HCT116 (cell line): Measurements from ENCODE around the gene RABGGTA. TPM values are rescaled to one million over a fixed set of nuclear protein-coding genes. Genes with fewer than 3 reads are reported as not detected.

ENCODE experiments used
- ATAC-seq: fragments of 200-7000 bp; cut with Tn5 transposase; 2 replicates; pipeline ENCODE4 v1.9.1; 2020; ENCODE audit warnings: mild to moderate bottlenecking, moderate library complexity
- BruUV-seq: library from RNA; stranded (reverse); fragments of 400-500 nt; replicated peaks from 2 replicates; lab custom pipeline; 2021; lab: Mats Ljungman, UMichigan
- CTCF ChIA-PET: fragments of 300-600 bp; sonication (Branson Sonifier 250); formaldehyde crosslinking; loops from one replicate; lab custom pipeline; 2021; ENCODE audit warnings: antibody characterized with exemption; lab: Charles Lee
- POLR2A ChIA-PET: fragments of 300-600, 350-600 bp; sonication (Branson Sonifier 250); formaldehyde crosslinking; loops from one replicate; lab custom pipeline; 2021; ENCODE audit warnings: antibody characterized with exemption; lab: Charles Lee
- RAD21 ChIA-PET, 2 experiments: fragments of 300-600 bp; sonication (Branson Sonifier 250); formaldehyde crosslinking; loops; one replicate each; lab custom pipeline; 2023; ENCODE audit warnings: low total read pairs in 2 of 2; ENCODE audit not compliant: uncharacterized antibody in 2 of 2, unreplicated experiment in 2 of 2, low non-redundant PET in 1 of 2; lab: Charles Lee
- DNase-seq: peaks from one replicate; pipeline ENCODE4 v3.0.0-alpha.2; 2010; ENCODE audit warnings: low read depth, low spot score
- H2AFZ ChIP-seq: fragments of 200-600 bp; shearing (Covaris generic), sonication (generic); 2 replicates; pipeline ENCODE4 v1.6.1; 2017; ENCODE audit warnings: low read depth, mixed run types, mixed read lengths, antibody characterized with exemption, low read length; ENCODE audit not compliant: poor library complexity, severe bottlenecking
- H3K27ac ChIP-seq: 2 replicates; pipeline ENCODE4 v1.5.1; 2012; ENCODE audit warnings: low read depth, low read length
- H3K27me3 ChIP-seq: fragments of 200-600 bp; sonication (generic); 2 replicates; pipeline ENCODE4 v1.6.1; 2016; ENCODE audit warnings: mixed run types, low read length, mixed read lengths; ENCODE audit not compliant: insufficient read depth
- H3K36me3 ChIP-seq, 2 experiments: fragments of 200-500 bp in 1 of 2; fragments of 200-600 bp in 1 of 2; sonication (Bioruptor generic) in 1 of 2; sonication (generic) in 1 of 2; 2 replicates each; pipeline versions ENCODE4 v1.5.1 to v1.6.1; 2014 to 2016; ENCODE audit warnings: low read length in 2 of 2, inconsistent platforms in 1 of 2, mixed read lengths in 1 of 2, mixed run types in 1 of 2; ENCODE audit not compliant: insufficient read depth in 2 of 2, control insufficient read depth in 1 of 2
- H3K4me1 ChIP-seq, 2 experiments: fragments of 200-600 bp in 1 of 2; sonication (generic) in 1 of 2; 2 replicates each; pipeline versions ENCODE4 v1.5.1 to v1.6.1; 2012 to 2017; ENCODE audit warnings: low read length in 2 of 2, inconsistent platforms in 1 of 2, mild to moderate bottlenecking in 1 of 2, mixed read lengths in 1 of 2, mixed run types in 1 of 2, moderate library complexity in 1 of 2; ENCODE audit not compliant: insufficient read depth in 2 of 2, control insufficient read depth in 1 of 2
- H3K4me2 ChIP-seq: fragments of 200-600 bp; sonication (generic); 2 replicates; pipeline ENCODE4 v1.6.1; 2017; ENCODE audit warnings: mixed run types, low read length, mixed read lengths
- H3K4me3 ChIP-seq, 2 experiments: fragments of 200-600 bp in 1 of 2; sonication (generic) in 1 of 2; replicated peaks in 1 of 2; 2 replicates each; pipeline ENCODE4 v1.5.1; 2011 to 2016; ENCODE audit warnings: low read length in 2 of 2, control low read depth in 1 of 2, low read depth in 1 of 2, mild to moderate bottlenecking in 1 of 2, mixed read lengths in 1 of 2, mixed run types in 1 of 2
- H3K79me2 ChIP-seq: fragments of 200-600 bp; sonication (generic); 2 replicates; pipeline ENCODE4 v1.6.1; 2017; ENCODE audit warnings: mild to moderate bottlenecking, mixed run types, low read length, moderate library complexity, mixed read lengths; ENCODE audit not compliant: insufficient read depth
- H3K9ac ChIP-seq: fragments of 200-600 bp; sonication (generic); 2 replicates; pipeline ENCODE4 v1.6.1; 2016; ENCODE audit warnings: low read length, mixed read lengths
- H3K9me2 ChIP-seq: fragments of 200-600 bp; sonication (generic), shearing (Covaris generic); 2 replicates; pipeline ENCODE4 v1.6.1; 2017; ENCODE audit warnings: mixed run types, mild to moderate bottlenecking, moderate library complexity; ENCODE audit not compliant: insufficient read depth
- H3K9me3 ChIP-seq, 2 experiments: fragments of 200-500 bp in 1 of 2; fragments of 200-600 bp in 1 of 2; sonication (Bioruptor generic) in 1 of 2; sonication (generic) in 1 of 2; 2 replicates each; pipeline ENCODE4 v1.6.1; 2014 to 2017; ENCODE audit warnings: low read length in 2 of 2, mixed read lengths in 2 of 2, inconsistent platforms in 1 of 2, low read depth in 1 of 2, mild to moderate bottlenecking in 1 of 2, mixed run types in 1 of 2, moderate library complexity in 1 of 2; ENCODE audit not compliant: control insufficient read depth in 1 of 2, insufficient read depth in 1 of 2
- H4K20me1 ChIP-seq: fragments of 200-600 bp; sonication (generic), shearing (Covaris generic); 2 replicates; pipeline ENCODE4 v1.6.1; 2017; ENCODE audit warnings: mixed run types, mild to moderate bottlenecking, moderate library complexity; ENCODE audit not compliant: insufficient read depth
- CBX3 ChIP-seq: IDR thresholded peaks from 2 replicates; pipeline ENCODE4 v1.6.1; 2012; ENCODE audit warnings: low read depth
- ELF1 ChIP-seq: IDR thresholded peaks from 2 replicates; pipeline ENCODE4 v1.6.1; 2012; ENCODE audit warnings: low read depth, borderline replicate concordance
- EZH2 ChIP-seq: fragments of 200-600 bp; sonication (generic); IDR thresholded peaks from 2 replicates; pipeline ENCODE4 v1.6.1; 2017; ENCODE audit warnings: antibody characterized with exemption, mixed run types
- EZH2phosphoT487 ChIP-seq: fragments of 200-600 bp; IDR thresholded peaks from 2 replicates; pipeline ENCODE4 v1.6.1; 2018; ENCODE audit warnings: antibody characterized with exemption, borderline replicate concordance
- POLR2AphosphoS5 ChIP-seq: IDR thresholded peaks from 2 replicates; pipeline ENCODE4 v1.6.1; 2011; ENCODE audit warnings: mild to moderate bottlenecking, low read depth, low read length, moderate library complexity
- SIN3A ChIP-seq: IDR thresholded peaks from 2 replicates; pipeline ENCODE4 v1.6.1; 2012; ENCODE audit warnings: low read depth
- SRF ChIP-seq: IDR thresholded peaks from 2 replicates; pipeline ENCODE4 v1.6.1; 2012; ENCODE audit warnings: low read depth
- TCF7L2 ChIP-seq: IDR thresholded peaks from 2 replicates; pipeline ENCODE4 v1.7.0; 2011; ENCODE audit warnings: borderline replicate concordance, inconsistent platforms; ENCODE audit not compliant: insufficient read depth, insufficient read length; ENCODE audit errors: extremely low read depth
- ZFX ChIP-seq: fragments of 450-650 bp; IDR thresholded peaks from 2 replicates; pipeline ENCODE4 v1.6.1; 2017
- ZNF274 ChIP-seq: fragments of 200-500 bp; sonication (Bioruptor generic); IDR thresholded peaks from 2 replicates; pipeline ENCODE4 v1.6.1; 2014; ENCODE audit warnings: mild to moderate bottlenecking, low read depth, low read length, inconsistent platforms
- intact Hi-C: fragments of 100-400 bp; cut with micrococcal nuclease; formaldehyde crosslinking; loops from 2 replicates; pipeline ENCODE4 v1.10.0; 2022
- total RNA-seq: library from RNA; stranded (reverse); gene quantifications from one replicate; pipeline ENCODE4 v1.2.1, GENCODE V29; 2021; ENCODE audit not compliant: unreplicated experiment
- TF ChIP-seq, protein P1 (sequence below): IDR thresholded peaks from 2 replicates; pipeline ENCODE4 v1.6.1; 2012; ENCODE audit warnings: low read depth
- TF ChIP-seq, protein P2 (sequence below): IDR thresholded peaks from 2 replicates; pipeline ENCODE4 v1.6.1; 2012
- TF ChIP-seq, protein P3 (sequence below): IDR thresholded peaks from 2 replicates; pipeline ENCODE4 v1.6.1; 2012
- TF ChIP-seq, protein P4 (sequence below): IDR thresholded peaks from 2 replicates; pipeline ENCODE4 v1.6.1; 2011; ENCODE audit warnings: mild to moderate bottlenecking, low read length, moderate library complexity; ENCODE audit not compliant: insufficient replicate concordance; ENCODE audit errors: extremely low read depth

The RABGGTA gene
- total RNA-seq, 1 experiment from 2014 or later: 40.8 TPM

DNA sequence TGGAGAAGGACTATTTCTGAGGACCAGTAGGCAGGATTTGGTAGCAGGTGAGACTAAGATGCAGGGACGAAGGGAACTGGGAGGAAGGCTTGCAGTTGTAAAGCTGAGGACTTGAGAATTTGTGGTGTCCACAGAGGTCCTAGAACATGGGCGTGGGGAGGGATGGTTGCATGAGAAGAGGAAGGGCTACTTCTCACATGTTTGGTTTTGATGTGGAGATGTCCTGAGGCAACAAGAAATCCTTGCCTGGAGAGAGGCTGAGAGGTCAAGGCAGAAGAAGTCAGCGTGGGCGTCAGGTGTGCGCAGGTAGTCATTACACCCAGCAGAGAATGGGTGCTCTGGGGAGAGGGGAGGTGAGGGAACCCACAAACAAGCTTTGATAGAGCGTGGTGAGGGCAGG, 5.7 kb upstream of the RABGGTA start:
- no TSS peak for BruUV-seq
- CTCF ChIA-PET: no interaction called here

DNA sequence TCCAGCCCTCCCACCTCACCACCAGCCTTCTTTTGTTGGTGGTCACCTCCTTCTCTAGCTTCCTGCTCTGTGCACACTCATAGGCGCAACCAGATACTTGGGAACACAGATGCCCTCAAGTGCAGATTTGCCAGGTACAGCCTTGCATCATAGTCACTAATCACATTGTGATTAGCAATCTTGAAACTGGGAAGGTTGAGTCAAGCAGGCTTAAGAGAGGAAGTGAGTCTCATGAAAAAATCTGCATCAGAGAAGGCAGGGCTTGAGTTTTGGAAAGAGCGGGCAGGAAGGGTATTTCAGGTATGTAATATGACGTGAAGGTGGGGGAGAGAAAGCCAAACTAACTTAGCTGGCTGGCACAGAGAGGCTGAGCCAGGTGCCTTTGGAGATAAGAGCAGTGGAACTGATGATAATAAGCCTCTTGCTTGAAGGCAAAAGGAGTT, 2.7 kb upstream of the RABGGTA start:
- RAD21 ChIA-PET: no interaction called here
- ATAC-seq: no peak
- H3K9me3 ChIP-seq: no peaks in the 10 kb centered on the region
- H3K36me3 ChIP-seq: no peaks in the 10 kb centered on the region
- CTCF ChIA-PET: interaction anchor here (1.0 to 1.5 kb wide), 2 partner anchors 9 to 31 kb away, joined by 4 to 5 read pairs; no protein-coding TSS in a partner anchor
- H4K20me1 ChIP-seq: no peaks in the 10 kb centered on the region
- no peak overlapping the region for H3K4me2 ChIP-seq
- H3K4me1 ChIP-seq: peaks cover 9 to 22% of the 10 kb centered on the region in 2 experiments; a peak in 3 of 4 replicates
- POLR2A ChIA-PET: interaction anchor here (1.2 kb wide), 1 partner anchor 32 kb away, joined by 3 read pairs; no protein-coding TSS in a partner anchor
- no peaks in the 10 kb centered on the region for H3K27me3 ChIP-seq
- TF ChIP-seq EZH2phosphoT487 (no peak), ZFX (no peak), POLR2AphosphoS5 (no peak), TCF7L2 (no peak), ELF1 (no peak)
- TF ChIP-seq, protein P1, sequence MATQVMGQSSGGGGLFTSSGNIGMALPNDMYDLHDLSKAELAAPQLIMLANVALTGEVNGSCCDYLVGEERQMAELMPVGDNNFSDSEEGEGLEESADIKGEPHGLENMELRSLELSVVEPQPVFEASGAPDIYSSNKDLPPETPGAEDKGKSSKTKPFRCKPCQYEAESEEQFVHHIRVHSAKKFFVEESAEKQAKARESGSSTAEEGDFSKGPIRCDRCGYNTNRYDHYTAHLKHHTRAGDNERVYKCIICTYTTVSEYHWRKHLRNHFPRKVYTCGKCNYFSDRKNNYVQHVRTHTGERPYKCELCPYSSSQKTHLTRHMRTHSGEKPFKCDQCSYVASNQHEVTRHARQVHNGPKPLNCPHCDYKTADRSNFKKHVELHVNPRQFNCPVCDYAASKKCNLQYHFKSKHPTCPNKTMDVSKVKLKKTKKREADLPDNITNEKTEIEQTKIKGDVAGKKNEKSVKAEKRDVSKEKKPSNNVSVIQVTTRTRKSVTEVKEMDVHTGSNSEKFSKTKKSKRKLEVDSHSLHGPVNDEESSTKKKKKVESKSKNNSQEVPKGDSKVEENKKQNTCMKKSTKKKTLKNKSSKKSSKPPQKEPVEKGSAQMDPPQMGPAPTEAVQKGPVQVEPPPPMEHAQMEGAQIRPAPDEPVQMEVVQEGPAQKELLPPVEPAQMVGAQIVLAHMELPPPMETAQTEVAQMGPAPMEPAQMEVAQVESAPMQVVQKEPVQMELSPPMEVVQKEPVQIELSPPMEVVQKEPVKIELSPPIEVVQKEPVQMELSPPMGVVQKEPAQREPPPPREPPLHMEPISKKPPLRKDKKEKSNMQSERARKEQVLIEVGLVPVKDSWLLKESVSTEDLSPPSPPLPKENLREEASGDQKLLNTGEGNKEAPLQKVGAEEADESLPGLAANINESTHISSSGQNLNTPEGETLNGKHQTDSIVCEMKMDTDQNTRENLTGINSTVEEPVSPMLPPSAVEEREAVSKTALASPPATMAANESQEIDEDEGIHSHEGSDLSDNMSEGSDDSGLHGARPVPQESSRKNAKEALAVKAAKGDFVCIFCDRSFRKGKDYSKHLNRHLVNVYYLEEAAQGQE: no peak
- TF ChIP-seq, protein P2, sequence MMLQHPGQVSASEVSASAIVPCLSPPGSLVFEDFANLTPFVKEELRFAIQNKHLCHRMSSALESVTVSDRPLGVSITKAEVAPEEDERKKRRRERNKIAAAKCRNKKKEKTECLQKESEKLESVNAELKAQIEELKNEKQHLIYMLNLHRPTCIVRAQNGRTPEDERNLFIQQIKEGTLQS: no peak
- TF ChIP-seq, protein P3, sequence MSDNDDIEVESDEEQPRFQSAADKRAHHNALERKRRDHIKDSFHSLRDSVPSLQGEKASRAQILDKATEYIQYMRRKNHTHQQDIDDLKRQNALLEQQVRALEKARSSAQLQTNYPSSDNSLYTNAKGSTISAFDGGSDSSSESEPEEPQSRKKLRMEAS: no peak
- TF ChIP-seq, all 23 proteins: peak for 0
- Histone ChIP-seq H3K9ac (no peak overlapping the region), H2AFZ (no peak overlapping the region), H3K27ac (no peak overlapping the region), H3K4me3 (no peak overlapping the region), H3K79me2 (peaks cover 4% of the 10 kb centered on the region; the same call in 1 of the 2 replicates), H3K9me2 (no peaks in the 10 kb centered on the region)
- intact Hi-C loops: no loop called here
- no TSS peak for BruUV-seq
- no peak for DNase-seq

More for the DNA sequence above, 5.7 kb upstream of the RABGGTA start:
- H3K9ac ChIP-seq: no peak overlapping the region
- TF ChIP-seq ZFX (no peak), ZNF274 (no peak), TCF7L2 (no peak), CBX3 (no peak), EZH2 (no peak), SIN3A (no peak), SRF (no peak)
- TF ChIP-seq, protein P4, sequence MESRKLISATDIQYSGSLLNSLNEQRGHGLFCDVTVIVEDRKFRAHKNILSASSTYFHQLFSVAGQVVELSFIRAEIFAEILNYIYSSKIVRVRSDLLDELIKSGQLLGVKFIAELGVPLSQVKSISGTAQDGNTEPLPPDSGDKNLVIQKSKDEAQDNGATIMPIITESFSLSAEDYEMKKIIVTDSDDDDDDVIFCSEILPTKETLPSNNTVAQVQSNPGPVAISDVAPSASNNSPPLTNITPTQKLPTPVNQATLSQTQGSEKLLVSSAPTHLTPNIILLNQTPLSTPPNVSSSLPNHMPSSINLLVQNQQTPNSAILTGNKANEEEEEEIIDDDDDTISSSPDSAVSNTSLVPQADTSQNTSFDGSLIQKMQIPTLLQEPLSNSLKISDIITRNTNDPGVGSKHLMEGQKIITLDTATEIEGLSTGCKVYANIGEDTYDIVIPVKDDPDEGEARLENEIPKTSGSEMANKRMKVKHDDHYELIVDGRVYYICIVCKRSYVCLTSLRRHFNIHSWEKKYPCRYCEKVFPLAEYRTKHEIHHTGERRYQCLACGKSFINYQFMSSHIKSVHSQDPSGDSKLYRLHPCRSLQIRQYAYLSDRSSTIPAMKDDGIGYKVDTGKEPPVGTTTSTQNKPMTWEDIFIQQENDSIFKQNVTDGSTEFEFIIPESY: no peak
- TF ChIP-seq, all 23 proteins: peak for 0
- H2AFZ ChIP-seq: no peak overlapping the region
- ChIA-PET POLR2A (no interaction called here), RAD21 (no interaction called here)
- no peaks in the 10 kb centered on the region for H3K27me3 ChIP-seq
- intact Hi-C loops: no loop called here
- no peaks in the 10 kb centered on the region for H3K79me2 ChIP-seq
- peaks cover 4 to 9% of the 10 kb centered on the region in 2 experiments; a peak in 3 of 4 replicates for H3K4me1 ChIP-seq
- no peak for DNase-seq
- no peaks in the 10 kb centered on the region for H3K9me3 ChIP-seq
- no peak overlapping the region for H3K27ac ChIP-seq
- H3K36me3 ChIP-seq: no peaks in the 10 kb centered on the region
- no peaks in the 10 kb centered on the region for H4K20me1 ChIP-seq
- ATAC-seq: no peak
- no peak overlapping the region for H3K4me3 ChIP-seq
- no peak overlapping the region for H3K4me2 ChIP-seq
- H3K9me2 ChIP-seq: no peaks in the 10 kb centered on the region
